ENCODE results near the gene ZCCHC7.

DNA sequence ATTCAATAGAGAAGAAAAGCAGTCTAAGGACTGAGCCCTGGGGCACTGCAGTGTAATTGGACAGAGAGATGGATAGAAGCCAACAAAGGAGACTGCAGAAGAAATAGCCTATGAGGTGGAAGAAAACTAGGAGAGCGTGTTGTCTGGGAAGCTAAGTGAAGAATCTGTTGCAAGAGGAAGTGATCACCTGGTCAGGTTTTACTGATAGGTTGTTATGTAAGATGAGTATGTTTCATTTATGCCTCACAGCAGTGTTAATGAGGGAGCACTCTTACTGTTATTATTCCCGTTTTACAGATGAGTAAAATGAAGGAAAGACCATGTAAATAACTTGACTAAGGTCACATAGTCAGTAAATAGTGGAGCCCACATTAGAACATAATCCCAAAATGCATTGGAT, 222.1 kb downstream of the ZCCHC7 start:
- TF ChIP-seq POLR2AphosphoS5 (IDR thresholded peaks at IDR 0.05; ENCODE audit: insufficient read depth, low read depth, low read length) (no peak), EZH2 (IDR thresholded peaks at IDR 0.05; ENCODE audit: borderline replicate concordance, low read depth, low read length, severe bottlenecking) (no peak), POLR2A (IDR thresholded peaks at IDR 0.05; ENCODE audit: low read depth, low read length) (no peak), MYC (IDR thresholded peaks at IDR 0.05; ENCODE audit: low read depth, low read length) (no peak), GATA2 (IDR thresholded peaks at IDR 0.05; ENCODE audit: insufficient read depth, insufficient read length, low read depth, low read length) (no peak)
- TF ChIP-seq, protein P1, sequence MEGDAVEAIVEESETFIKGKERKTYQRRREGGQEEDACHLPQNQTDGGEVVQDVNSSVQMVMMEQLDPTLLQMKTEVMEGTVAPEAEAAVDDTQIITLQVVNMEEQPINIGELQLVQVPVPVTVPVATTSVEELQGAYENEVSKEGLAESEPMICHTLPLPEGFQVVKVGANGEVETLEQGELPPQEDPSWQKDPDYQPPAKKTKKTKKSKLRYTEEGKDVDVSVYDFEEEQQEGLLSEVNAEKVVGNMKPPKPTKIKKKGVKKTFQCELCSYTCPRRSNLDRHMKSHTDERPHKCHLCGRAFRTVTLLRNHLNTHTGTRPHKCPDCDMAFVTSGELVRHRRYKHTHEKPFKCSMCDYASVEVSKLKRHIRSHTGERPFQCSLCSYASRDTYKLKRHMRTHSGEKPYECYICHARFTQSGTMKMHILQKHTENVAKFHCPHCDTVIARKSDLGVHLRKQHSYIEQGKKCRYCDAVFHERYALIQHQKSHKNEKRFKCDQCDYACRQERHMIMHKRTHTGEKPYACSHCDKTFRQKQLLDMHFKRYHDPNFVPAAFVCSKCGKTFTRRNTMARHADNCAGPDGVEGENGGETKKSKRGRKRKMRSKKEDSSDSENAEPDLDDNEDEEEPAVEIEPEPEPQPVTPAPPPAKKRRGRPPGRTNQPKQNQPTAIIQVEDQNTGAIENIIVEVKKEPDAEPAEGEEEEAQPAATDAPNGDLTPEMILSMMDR (IDR thresholded peaks at IDR 0.05; ENCODE audit: extremely low read depth in 1 of 2, insufficient read depth in 1 of 2, low read depth in 1 of 2, low read length in 2 of 2), result no peak
- TF ChIP-seq, protein P2, sequence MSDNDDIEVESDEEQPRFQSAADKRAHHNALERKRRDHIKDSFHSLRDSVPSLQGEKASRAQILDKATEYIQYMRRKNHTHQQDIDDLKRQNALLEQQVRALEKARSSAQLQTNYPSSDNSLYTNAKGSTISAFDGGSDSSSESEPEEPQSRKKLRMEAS (IDR thresholded peaks at IDR 0.05; ENCODE audit: insufficient read depth, insufficient read length), result no peak
